Measurements from ENCODE around the gene GALNT7. TPM values are rescaled to one million over a fixed set of nuclear protein-coding genes. Genes with fewer than 3 reads are reported as not detected.
"Not testable (repeated sequence)": the region's sequence is repeated elsewhere in the genome, so short reads cannot be mapped to it uniquely, and the experiment has no call there.

Gene GALNT7
- total and polyA plus RNA-seq, 9 donors, result 9.0 to 23.7 (median 17.6) TPM

DNA sequence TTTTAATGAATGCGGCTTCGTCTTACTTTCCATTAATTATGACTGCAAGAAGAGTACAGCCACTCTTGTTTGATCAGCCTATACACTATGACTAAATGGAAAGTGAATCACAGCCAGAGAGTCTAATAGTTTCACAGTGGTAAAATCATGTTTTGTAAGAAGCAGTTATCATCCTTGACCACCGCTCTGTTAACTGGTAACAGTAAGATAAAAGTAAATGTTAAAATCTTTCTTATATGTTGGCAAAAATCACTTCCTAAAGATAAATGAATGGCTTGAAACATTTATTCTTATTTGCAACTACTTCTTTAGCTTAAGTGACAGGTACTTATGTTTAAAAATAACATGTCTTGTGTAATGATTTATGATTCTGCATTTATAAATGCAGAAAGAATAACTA is 13.2 kb downstream of the GALNT7 start:
- Histone ChIP-seq H3K4me1 (ENCODE audit: insufficient read depth) (no peaks in the 10 kb centered on the region), H3K27me3 (no peaks in the 10 kb centered on the region), H3K4me3 (no peak overlapping the region), H3K27ac (no peak overlapping the region), H3K9me3 (no peaks in the 10 kb centered on the region), H3K36me3 (no peaks in the 10 kb centered on the region)
- no peak for TF ChIP-seq EP300 (IDR thresholded peaks at IDR 0.05)
- TF ChIP-seq, protein P1, sequence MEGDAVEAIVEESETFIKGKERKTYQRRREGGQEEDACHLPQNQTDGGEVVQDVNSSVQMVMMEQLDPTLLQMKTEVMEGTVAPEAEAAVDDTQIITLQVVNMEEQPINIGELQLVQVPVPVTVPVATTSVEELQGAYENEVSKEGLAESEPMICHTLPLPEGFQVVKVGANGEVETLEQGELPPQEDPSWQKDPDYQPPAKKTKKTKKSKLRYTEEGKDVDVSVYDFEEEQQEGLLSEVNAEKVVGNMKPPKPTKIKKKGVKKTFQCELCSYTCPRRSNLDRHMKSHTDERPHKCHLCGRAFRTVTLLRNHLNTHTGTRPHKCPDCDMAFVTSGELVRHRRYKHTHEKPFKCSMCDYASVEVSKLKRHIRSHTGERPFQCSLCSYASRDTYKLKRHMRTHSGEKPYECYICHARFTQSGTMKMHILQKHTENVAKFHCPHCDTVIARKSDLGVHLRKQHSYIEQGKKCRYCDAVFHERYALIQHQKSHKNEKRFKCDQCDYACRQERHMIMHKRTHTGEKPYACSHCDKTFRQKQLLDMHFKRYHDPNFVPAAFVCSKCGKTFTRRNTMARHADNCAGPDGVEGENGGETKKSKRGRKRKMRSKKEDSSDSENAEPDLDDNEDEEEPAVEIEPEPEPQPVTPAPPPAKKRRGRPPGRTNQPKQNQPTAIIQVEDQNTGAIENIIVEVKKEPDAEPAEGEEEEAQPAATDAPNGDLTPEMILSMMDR (IDR thresholded peaks at IDR 0.05), result no peak
- no peak for TF ChIP-seq POLR2A (IDR thresholded peaks at IDR 0.05)
- 81 to 85% (median 83%) methylated on average over 3 of the region's 3 CpGs for WGBS, 3 donors
- no peak for DNase-seq
- intact Hi-C loops (cut with DNase I), result no loop called here

DNA sequence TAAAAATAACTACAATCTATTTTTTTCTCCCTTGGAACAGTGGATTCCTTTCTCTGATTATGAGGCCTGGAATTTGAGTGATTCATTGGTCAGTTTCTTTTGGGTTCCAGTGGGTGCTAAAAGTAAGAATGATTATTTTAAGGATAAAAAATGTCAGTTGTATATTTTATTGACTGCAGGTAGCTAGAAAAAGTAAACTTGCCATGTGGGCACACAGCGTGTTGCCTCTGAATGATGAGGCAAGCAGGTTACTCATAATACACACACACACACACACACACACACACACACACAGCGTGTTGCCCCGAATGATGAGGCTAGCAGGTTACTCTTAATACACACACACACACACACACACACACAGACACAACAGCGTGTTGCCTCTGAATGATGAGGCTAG is 13.8 kb downstream of the GALNT7 start:
- intact Hi-C loops (cut with DNase I), result no loop called here
- H3K27me3 ChIP-seq, result no peaks in the 10 kb centered on the region
- no peaks in the 10 kb centered on the region for H3K4me1 ChIP-seq (ENCODE audit: insufficient read depth)
- 59 to 75% (median 75%) methylated on average over 4 of the region's 4 CpGs for WGBS, 3 donors
- H3K27ac ChIP-seq, result no peak overlapping the region
- no peaks in the 10 kb centered on the region for H3K9me3 ChIP-seq
- H3K4me3 ChIP-seq, result no peak overlapping the region
- DNase-seq, result no peak
- H3K36me3 ChIP-seq, result no peaks in the 10 kb centered on the region
- TF ChIP-seq EP300 (IDR thresholded peaks at IDR 0.05), result no peak
- TF ChIP-seq POLR2A (IDR thresholded peaks at IDR 0.05), result no peak
- TF ChIP-seq, protein P1 (IDR thresholded peaks at IDR 0.05), result no peak

DNA sequence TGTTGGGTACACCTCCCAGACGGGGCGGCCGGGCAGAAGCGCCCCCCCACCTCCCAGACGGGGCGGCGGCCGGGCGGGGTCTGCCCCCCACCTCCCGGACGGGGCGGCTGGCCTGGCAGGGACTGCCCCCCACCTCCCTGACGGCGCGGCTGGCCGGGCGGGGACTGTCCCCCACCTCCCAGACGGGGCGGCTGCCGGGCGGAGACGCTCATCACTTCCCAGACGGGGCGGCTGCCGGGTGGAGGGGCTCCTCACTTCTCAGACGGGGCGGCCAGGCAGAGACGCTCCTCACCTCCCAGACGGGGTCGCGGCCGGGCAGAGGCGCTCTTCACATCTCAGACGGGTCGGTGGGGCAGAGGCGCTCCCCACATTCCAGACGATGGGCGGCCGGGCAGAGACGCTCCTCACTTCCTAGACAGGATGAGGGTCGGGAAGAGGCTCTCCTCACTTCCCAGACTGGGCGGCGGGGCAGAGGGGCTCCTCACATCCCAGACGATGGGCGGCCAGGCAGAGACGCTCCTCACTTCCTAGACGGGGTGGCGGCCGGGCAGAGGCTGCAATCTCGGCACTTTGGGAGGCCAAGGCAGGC is 15.1 kb downstream of the GALNT7 start:
- 93 to 96% (median 95%) methylated on average over 33 to 47 of the region's 50 CpGs for WGBS, 3 donors
- intact Hi-C loops (cut with DNase I); H3K9me3 ChIP-seq; H3K27me3 ChIP-seq; H3K4me1 ChIP-seq (ENCODE audit: insufficient read depth); DNase-seq; H3K36me3 ChIP-seq; H3K27ac ChIP-seq; H3K4me3 ChIP-seq: not testable (repeated sequence)

DNA sequence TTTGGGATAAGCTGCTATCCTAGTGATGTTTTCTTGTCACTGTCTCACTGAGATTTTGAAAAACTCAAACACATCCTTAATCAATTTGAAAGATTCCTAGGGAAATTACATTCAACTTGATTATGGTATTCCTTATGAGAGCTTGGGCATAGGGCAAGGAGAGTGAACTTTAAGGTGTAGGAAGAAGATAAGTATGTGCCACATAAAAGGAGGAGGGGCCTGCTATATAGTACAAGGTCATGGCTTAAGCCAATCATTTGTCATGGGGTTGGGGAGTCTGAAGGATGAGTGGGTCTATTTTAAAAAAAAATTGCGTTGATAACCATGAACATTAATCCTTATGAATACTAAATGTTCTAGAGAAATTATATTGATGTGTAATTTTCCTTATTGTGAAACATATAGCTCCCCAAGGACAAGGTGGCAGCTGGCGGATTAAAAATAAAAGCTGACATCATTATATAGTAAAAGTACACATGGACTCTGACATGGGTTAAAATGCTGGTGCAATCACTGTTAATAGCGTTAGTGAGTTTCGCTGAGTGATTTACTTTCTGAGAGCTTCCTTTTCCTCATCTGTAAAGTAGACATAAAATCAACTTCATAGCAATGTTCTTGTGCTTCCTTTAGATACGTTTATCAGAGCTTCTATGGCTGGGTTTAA is 17.4 kb downstream of the GALNT7 start:
- no peak for DNase-seq
- 54 to 66% (median 65%) methylated on average over 5 of the region's 5 CpGs for WGBS, 3 donors
- Histone ChIP-seq H3K4me1 (ENCODE audit: insufficient read depth) (no peaks in the 10 kb centered on the region), H3K4me3 (no peak overlapping the region), H3K27me3 (no peaks in the 10 kb centered on the region), H3K27ac (no peak overlapping the region), H3K36me3 (no peaks in the 10 kb centered on the region), H3K9me3 (no peaks in the 10 kb centered on the region)
- TF ChIP-seq EP300 (IDR thresholded peaks at IDR 0.05) (no peak), POLR2A (IDR thresholded peaks at IDR 0.05) (no peak)
- TF ChIP-seq, protein P1 (IDR thresholded peaks at IDR 0.05), result no peak
- intact Hi-C loops (cut with DNase I), result no loop called here

DNA sequence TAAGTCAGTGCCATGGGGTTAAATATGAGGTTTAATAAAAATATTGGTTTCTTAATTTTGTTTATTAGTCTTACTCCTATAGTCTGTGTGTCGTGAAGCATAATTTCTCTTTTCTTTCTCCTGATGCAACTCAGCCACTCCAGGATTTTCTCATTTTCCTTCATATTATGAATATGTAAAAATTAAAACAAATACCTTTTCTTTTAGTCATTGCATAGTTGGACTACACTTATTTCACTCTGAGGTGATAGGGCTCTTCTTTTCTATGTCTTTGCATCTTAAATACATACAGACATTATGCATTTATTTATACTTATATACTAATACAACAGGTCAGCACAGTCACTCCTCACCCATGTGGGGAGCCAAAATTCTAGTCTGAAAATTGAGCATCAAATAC is 19.1 kb downstream of the GALNT7 start:
- no peak overlapping the region for H3K27ac ChIP-seq
- H3K4me1 ChIP-seq (ENCODE audit: insufficient read depth), result peaks cover 1% of the 10 kb centered on the region
- intact Hi-C loops (cut with DNase I), result no loop called here
- TF ChIP-seq, protein P1 (IDR thresholded peaks at IDR 0.05), result no peak
- TF ChIP-seq POLR2A (IDR thresholded peaks at IDR 0.05) (no peak), EP300 (IDR thresholded peaks at IDR 0.05) (no peak)
- H3K27me3 ChIP-seq, result no peaks in the 10 kb centered on the region
- H3K4me3 ChIP-seq, result no peak overlapping the region
- 17 to 56% (median 19%) methylated on average over 1 of the region's 1 CpG for WGBS, 3 donors
- H3K36me3 ChIP-seq, result no peaks in the 10 kb centered on the region
- H3K9me3 ChIP-seq, result no peaks in the 10 kb centered on the region
- no peak for DNase-seq

All from ovary (tissue), 9 donors.